GM12878 (cell line): ENCODE measurements around the gene MMD.

Experiments
- CBX5 ChIP-seq: sonication (generic); IDR thresholded peaks from 2 replicates; pipeline ENCODE4 v1.6.1; 2016; ENCODE audit warnings: low read depth, moderate library complexity, mild to moderate bottlenecking, inconsistent platforms
- EZH2 ChIP-seq: IDR thresholded peaks from 2 replicates; pipeline ENCODE4 v1.6.1; 2012; ENCODE audit warnings: low read depth, mild to moderate bottlenecking, control low read depth, inconsistent platforms, low read length, borderline replicate concordance; ENCODE audit not compliant: control insufficient read depth
- NFIC ChIP-seq: IDR thresholded peaks from 2 replicates; pipeline ENCODE4 v1.6.1; 2012; ENCODE audit warnings: low read depth, mild to moderate bottlenecking, inconsistent platforms, low read length, moderate library complexity
- NFXL1 ChIP-seq: fragments of 450-650 bp; IDR thresholded peaks from 2 replicates; pipeline ENCODE4 v1.6.1; 2017; ENCODE audit warnings: antibody characterized with exemption, mild to moderate bottlenecking, borderline replicate concordance
- NRF1 ChIP-seq: conservative IDR thresholded peaks from 2 replicates; pipeline ENCODE4 v1.6.1; 2011; ENCODE audit warnings: mild to moderate bottlenecking, low read depth, low read length, improper control_type of control experiment
- TAF1 ChIP-seq: IDR thresholded peaks from 2 replicates; pipeline ENCODE4 v1.6.1; 2011; ENCODE audit warnings: mild to moderate bottlenecking, low read depth, low read length, borderline replicate concordance
- YY1 ChIP-seq: IDR thresholded peaks from 2 replicates; pipeline ENCODE4 v1.6.1; 2011; ENCODE audit warnings: low read depth, mild to moderate bottlenecking, low read length
- ZNF384 ChIP-seq: IDR thresholded peaks from 2 replicates; pipeline ENCODE4 v1.6.1; 2012; ENCODE audit warnings: low read depth, mild to moderate bottlenecking, low read length, improper control_type of control experiment, borderline replicate concordance
- TF ChIP-seq, protein P1 (sequence below), 3 experiments: IDR thresholded peaks in 2 of 3; conservative IDR thresholded peaks in 1 of 3; 2 replicates each; pipeline ENCODE4 v1.5.1; 2011; ENCODE audit warnings: low read depth in 3 of 3, low read length in 3 of 3, mild to moderate bottlenecking in 3 of 3, control low read depth in 2 of 3, moderate library complexity in 2 of 3, inconsistent platforms in 1 of 3, mixed read lengths in 1 of 3; ENCODE audit not compliant: control insufficient read depth in 2 of 3, insufficient read depth in 1 of 3; ENCODE audit errors: extremely low read depth in 1 of 3
- TF ChIP-seq, protein P2 (sequence below): IDR thresholded peaks from 2 replicates; pipeline ENCODE4 v1.6.1; 2011; ENCODE audit warnings: low read depth, low read length, improper control_type of control experiment, borderline replicate concordance

DNA sequence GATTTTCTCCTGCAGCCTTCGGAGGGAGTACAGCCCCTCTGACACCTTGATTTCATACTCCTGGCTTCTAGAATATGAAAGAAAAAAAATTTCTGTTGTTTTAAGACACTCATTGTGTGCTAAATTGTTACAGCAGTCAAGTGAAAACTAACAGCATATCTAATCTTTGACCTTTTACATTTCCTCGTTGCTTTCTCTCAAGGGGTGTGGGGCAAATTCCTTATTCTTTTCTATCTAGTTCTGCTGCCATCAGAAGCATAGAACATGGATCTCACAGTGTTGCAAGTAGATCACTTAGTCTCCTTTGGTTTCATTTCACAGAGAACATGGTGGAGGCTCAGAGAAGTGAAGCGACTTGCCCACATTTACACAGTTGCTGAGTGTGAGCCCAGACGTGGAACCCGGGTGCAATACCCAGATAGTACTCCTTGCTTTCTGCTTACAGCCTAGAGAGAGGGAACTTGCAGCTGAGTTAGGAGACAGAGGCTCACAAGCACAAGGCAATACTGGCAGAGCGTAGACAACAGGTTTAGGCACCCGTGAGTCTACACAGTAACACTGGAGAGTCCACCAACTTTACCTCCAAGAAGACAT, 28.7 kb upstream of the MMD start:
- TF ChIP-seq CBX5: no peak
- TF ChIP-seq ZNF384: no peak
- TF ChIP-seq TAF1: no peak
- no peak for TF ChIP-seq EZH2
- TF ChIP-seq, protein P1, sequence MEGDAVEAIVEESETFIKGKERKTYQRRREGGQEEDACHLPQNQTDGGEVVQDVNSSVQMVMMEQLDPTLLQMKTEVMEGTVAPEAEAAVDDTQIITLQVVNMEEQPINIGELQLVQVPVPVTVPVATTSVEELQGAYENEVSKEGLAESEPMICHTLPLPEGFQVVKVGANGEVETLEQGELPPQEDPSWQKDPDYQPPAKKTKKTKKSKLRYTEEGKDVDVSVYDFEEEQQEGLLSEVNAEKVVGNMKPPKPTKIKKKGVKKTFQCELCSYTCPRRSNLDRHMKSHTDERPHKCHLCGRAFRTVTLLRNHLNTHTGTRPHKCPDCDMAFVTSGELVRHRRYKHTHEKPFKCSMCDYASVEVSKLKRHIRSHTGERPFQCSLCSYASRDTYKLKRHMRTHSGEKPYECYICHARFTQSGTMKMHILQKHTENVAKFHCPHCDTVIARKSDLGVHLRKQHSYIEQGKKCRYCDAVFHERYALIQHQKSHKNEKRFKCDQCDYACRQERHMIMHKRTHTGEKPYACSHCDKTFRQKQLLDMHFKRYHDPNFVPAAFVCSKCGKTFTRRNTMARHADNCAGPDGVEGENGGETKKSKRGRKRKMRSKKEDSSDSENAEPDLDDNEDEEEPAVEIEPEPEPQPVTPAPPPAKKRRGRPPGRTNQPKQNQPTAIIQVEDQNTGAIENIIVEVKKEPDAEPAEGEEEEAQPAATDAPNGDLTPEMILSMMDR (IDR thresholded peaks at IDR 0.05 in 2 of 3, conservative IDR thresholded peaks at IDR 0.05 in 1 of 3; ENCODE audit: control insufficient read depth in 2 of 3, extremely low read depth in 1 of 3, insufficient read depth in 1 of 3, low read depth in 3 of 3, low read length in 3 of 3): no peak
- TF ChIP-seq NRF1: no peak
- no peak for TF ChIP-seq YY1
- TF ChIP-seq, protein P2, sequence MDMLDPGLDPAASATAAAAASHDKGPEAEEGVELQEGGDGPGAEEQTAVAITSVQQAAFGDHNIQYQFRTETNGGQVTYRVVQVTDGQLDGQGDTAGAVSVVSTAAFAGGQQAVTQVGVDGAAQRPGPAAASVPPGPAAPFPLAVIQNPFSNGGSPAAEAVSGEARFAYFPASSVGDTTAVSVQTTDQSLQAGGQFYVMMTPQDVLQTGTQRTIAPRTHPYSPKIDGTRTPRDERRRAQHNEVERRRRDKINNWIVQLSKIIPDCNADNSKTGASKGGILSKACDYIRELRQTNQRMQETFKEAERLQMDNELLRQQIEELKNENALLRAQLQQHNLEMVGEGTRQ: no peak
- no peak for TF ChIP-seq NFXL1
- no peak for TF ChIP-seq NFIC
